Transverse colon (tissue), 4 donors: ENCODE measurements around the gene CFAP46.

Experiments used
- EP300 ChIP-seq: sonication (generic); formaldehyde crosslinking; IDR thresholded peaks from one replicate; pipeline ENCODE4 v1.6.1; 2017; ENCODE audit warnings: antibody characterized with exemption, low read depth
- POLR2A ChIP-seq: fragments of 450-650 bp; IDR thresholded peaks from one replicate; pipeline ENCODE4 v1.6.1; 2016; ENCODE audit warnings: antibody characterized with exemption, mild to moderate bottlenecking, moderate library complexity
- POLR2AphosphoS5 ChIP-seq, 3 donors: sonication (generic); formaldehyde crosslinking; IDR thresholded peaks; one replicate each; pipeline ENCODE4 v1.6.1; 2016; ENCODE audit warnings: antibody characterized with exemption in 3 of 3
- TF ChIP-seq, protein P1 (sequence below), 5 experiments: fragments of 200-600 bp in 3 of 5; fragments of 450-650 bp in 2 of 5; sonication (generic) in 3 of 5; IDR thresholded peaks; 1 replicate in 2 of 5; 2 replicates in 3 of 5; pipeline ENCODE4 v1.5.1; 2016 to 2017; ENCODE audit warnings: antibody characterized with exemption in 5 of 5, inconsistent platforms in 3 of 5, mild to moderate bottlenecking in 2 of 5, moderate library complexity in 1 of 5

GRCh38 chr10:132974249-132974796 is 32.0 kb upstream of the CFAP46 start:
- TF ChIP-seq, protein P1, sequence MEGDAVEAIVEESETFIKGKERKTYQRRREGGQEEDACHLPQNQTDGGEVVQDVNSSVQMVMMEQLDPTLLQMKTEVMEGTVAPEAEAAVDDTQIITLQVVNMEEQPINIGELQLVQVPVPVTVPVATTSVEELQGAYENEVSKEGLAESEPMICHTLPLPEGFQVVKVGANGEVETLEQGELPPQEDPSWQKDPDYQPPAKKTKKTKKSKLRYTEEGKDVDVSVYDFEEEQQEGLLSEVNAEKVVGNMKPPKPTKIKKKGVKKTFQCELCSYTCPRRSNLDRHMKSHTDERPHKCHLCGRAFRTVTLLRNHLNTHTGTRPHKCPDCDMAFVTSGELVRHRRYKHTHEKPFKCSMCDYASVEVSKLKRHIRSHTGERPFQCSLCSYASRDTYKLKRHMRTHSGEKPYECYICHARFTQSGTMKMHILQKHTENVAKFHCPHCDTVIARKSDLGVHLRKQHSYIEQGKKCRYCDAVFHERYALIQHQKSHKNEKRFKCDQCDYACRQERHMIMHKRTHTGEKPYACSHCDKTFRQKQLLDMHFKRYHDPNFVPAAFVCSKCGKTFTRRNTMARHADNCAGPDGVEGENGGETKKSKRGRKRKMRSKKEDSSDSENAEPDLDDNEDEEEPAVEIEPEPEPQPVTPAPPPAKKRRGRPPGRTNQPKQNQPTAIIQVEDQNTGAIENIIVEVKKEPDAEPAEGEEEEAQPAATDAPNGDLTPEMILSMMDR (IDR thresholded peaks at IDR 0.05), result no peak
- TF ChIP-seq POLR2A, result no peak
- no peak for TF ChIP-seq POLR2AphosphoS5 (IDR thresholded peaks at IDR 0.05)
- TF ChIP-seq EP300, result no peak
